ENCODE data around the gene MED16. TPM values are rescaled to one million over a fixed set of nuclear protein-coding genes. Genes with fewer than 3 reads are reported as not detected.

The MED16 gene
- total RNA-seq, 1 experiment from 2014 or later = 66.9 TPM

- ATAC-seq (no peak), DNase-seq (ENCODE audit: low spot score) (no peak)
- 0 out of 2 replicates have a peak, but pooled peaks cover 6% of the 10 kb centered on the region for H3K36me3 Mint-ChIP-seq
- no peaks in the 10 kb centered on the region for H3K9me3 Mint-ChIP-seq
- TF ChIP-seq ATF1 (CRISPR knock-in tag; IDR thresholded peaks at IDR 0.05) (no peak), ZNF138 (CRISPR knock-in tag; conservative IDR thresholded peaks at IDR 0.05) (no peak), FOXJ3 (CRISPR knock-in tag; IDR thresholded peaks at IDR 0.05; ENCODE audit: borderline replicate concordance) (no peak), ELF4 (CRISPR knock-in tag; IDR thresholded peaks at IDR 0.05; ENCODE audit: low read depth) (no peak), ATF2 (CRISPR knock-in tag; IDR thresholded peaks at IDR 0.05; ENCODE audit: borderline replicate concordance, low read depth) (no peak), MXD4 (CRISPR knock-in tag; IDR thresholded peaks at IDR 0.05; ENCODE audit: borderline replicate concordance) (no peak), JAZF1 (CRISPR knock-in tag; IDR thresholded peaks at IDR 0.05) (no peak), ATF3 (CRISPR knock-in tag; conservative IDR thresholded peaks at IDR 0.05) (no peak), NFYB (CRISPR knock-in tag; conservative IDR thresholded peaks at IDR 0.05; ENCODE audit: low read depth) (no peak), SMAD3 (CRISPR knock-in tag; IDR thresholded peaks at IDR 0.05; ENCODE audit: borderline replicate concordance) (no peak), ZNF671 (CRISPR knock-in tag; IDR thresholded peaks at IDR 0.05) (no peak), ZNF219 (CRISPR knock-in tag; IDR thresholded peaks at IDR 0.05; ENCODE audit: borderline replicate concordance) (no peak), NFATC4 (CRISPR knock-in tag; IDR thresholded peaks at IDR 0.05) (no peak)
- CTCF ChIA-PET = interaction anchor here (0.5 to 1.4 kb wide), 6 partner anchors 16 to 98 kb away, joined by 3 read pairs; partner anchors contain the start of gene GRIN3B
- peaks cover 2% of the 10 kb centered on the region; the same call in 1 of the 2 replicates for H3K4me1 Mint-ChIP-seq
- H3K27me3 Mint-ChIP-seq (ENCODE audit: low read depth) = no peaks in the 10 kb centered on the region
- no peak overlapping the region for H3K27ac Mint-ChIP-seq
- H3K4me3 Mint-ChIP-seq = no peak overlapping the region
- POLR2A ChIA-PET = no interaction called here
Measured at GRCh38 chr19:902446-903226, 9.6 kb upstream of the MED16 start.

- TF ChIP-seq ZNF416 (CRISPR knock-in tag; IDR thresholded peaks at IDR 0.05) (no peak), ZNF263 (CRISPR knock-in tag; IDR thresholded peaks at IDR 0.05; ENCODE audit: low read depth) (no peak), ZNF138 (CRISPR knock-in tag; conservative IDR thresholded peaks at IDR 0.05) (no peak), MYBL2 (CRISPR knock-in tag; IDR thresholded peaks at IDR 0.05) (no peak)
- Mint-ChIP-seq H3K36me3 (0 out of 2 replicates have a peak, but pooled peaks cover 6% of the 10 kb centered on the region), H3K9me3 (no peaks in the 10 kb centered on the region), H3K4me3 (no peak overlapping the region), H3K27me3 (ENCODE audit: low read depth) (no peaks in the 10 kb centered on the region), H3K27ac (no peak overlapping the region), H3K4me1 (peaks cover 2% of the 10 kb centered on the region; the same call in 1 of the 2 replicates)
- CTCF ChIA-PET = interaction anchor here (1.1 kb wide), 1 partner anchor 17 kb away, joined by 3 read pairs; no protein-coding TSS in a partner anchor
- POLR2A ChIA-PET = no interaction called here
- ATAC-seq (no peak), DNase-seq (ENCODE audit: low spot score) (no peak)
Measured at GRCh38 chr19:902093-902370, 9.0 kb upstream of the MED16 start.

GRCh38 chr19:901216-902092 lies 8.5 kb upstream of the MED16 start:
- ATAC-seq (no peak), DNase-seq (ENCODE audit: low spot score) (no peak)
- Mint-ChIP-seq H3K36me3 (0 out of 2 replicates have a peak, but pooled peaks cover 6% of the 10 kb centered on the region), H3K27me3 (ENCODE audit: low read depth) (no peaks in the 10 kb centered on the region), H3K9me3 (no peaks in the 10 kb centered on the region), H3K4me3 (no peak overlapping the region), H3K4me1 (peaks cover 2% of the 10 kb centered on the region; the same call in 1 of the 2 replicates), H3K27ac (no peak overlapping the region)
- TF ChIP-seq IRF1 (CRISPR knock-in tag; IDR thresholded peaks at IDR 0.05) (no peak), ATF1 (CRISPR knock-in tag; IDR thresholded peaks at IDR 0.05) (no peak), GTF2I (CRISPR knock-in tag; conservative IDR thresholded peaks at IDR 0.05) (no peak), HMGXB4 (CRISPR knock-in tag; IDR thresholded peaks at IDR 0.05) (no peak), FOXP1 (CRISPR knock-in tag; IDR thresholded peaks at IDR 0.05; ENCODE audit: borderline replicate concordance) (no peak), RORB (CRISPR knock-in tag; IDR thresholded peaks at IDR 0.05) (no peak), FOXJ3 (CRISPR knock-in tag; IDR thresholded peaks at IDR 0.05; ENCODE audit: borderline replicate concordance) (no peak), USF2 (CRISPR knock-in tag; IDR thresholded peaks at IDR 0.05) (no peak)
- ChIA-PET POLR2A (no interaction called here), CTCF (interaction anchor here (1.1 kb wide), 1 partner anchor 18 kb away, joined by 3 read pairs; no protein-coding TSS in a partner anchor)

Data from WTC11 (cell line).